Gastroesophageal sphincter (tissue), 4 donors: Measurements from ENCODE around the gene MAP2K1. TPM values are rescaled to one million over a fixed set of nuclear protein-coding genes. Genes with fewer than 3 reads are reported as not detected.

Experiments
- ATAC-seq: fragments of 150-250 bp; one replicate; pipeline ENCODE4 v1.9.1; 2016; ENCODE audit warnings: mild to moderate bottlenecking, moderate library complexity
- H3K27ac ChIP-seq, 4 donors: fragments of 200-600 bp; sonication (generic) in 3 of 4; 1 replicate in 3 of 4; 2 replicates in 1 of 4; pipeline ENCODE4 v1.5.1; 2016 to 2019
- H3K27me3 ChIP-seq: fragments of 200-600 bp; sonication (generic); one replicate; pipeline ENCODE4 v1.5.1; 2019
- H3K36me3 ChIP-seq, 2 donors: fragments of 200-600 bp; sonication (generic); one replicate each; pipeline ENCODE4 v1.5.1; 2019; ENCODE audit warnings: control low read depth in 1 of 2
- H3K4me1 ChIP-seq, 3 donors: fragments of 200-600 bp; sonication (generic); 1 replicate in 2 of 3; 2 replicates in 1 of 3; pipeline ENCODE4 v1.5.1; 2016 to 2019; ENCODE audit warnings: control low read depth in 2 of 3
- H3K4me3 ChIP-seq, 2 donors: fragments of 200-600 bp; sonication (generic); one replicate each; pipeline ENCODE4 v1.5.1; 2019; ENCODE audit warnings: mild to moderate bottlenecking in 1 of 2, moderate library complexity in 1 of 2
- H3K9me3 ChIP-seq, 3 donors: fragments of 200-600 bp; sonication (generic); one replicate each; pipeline ENCODE4 v1.5.1; 2017 to 2019; ENCODE audit warnings: control low read depth in 2 of 3
- EP300 ChIP-seq: sonication (generic); formaldehyde crosslinking; IDR thresholded peaks from one replicate; pipeline ENCODE4 v1.6.1; 2017; ENCODE audit warnings: antibody characterized with exemption, mild to moderate bottlenecking
- POLR2A ChIP-seq, 2 donors: fragments of 450-650 bp; IDR thresholded peaks; one replicate each; pipeline ENCODE4 v1.6.1; 2017; ENCODE audit warnings: antibody characterized with exemption in 2 of 2, mild to moderate bottlenecking in 2 of 2, moderate library complexity in 1 of 2
- POLR2AphosphoS5 ChIP-seq: sonication (generic); formaldehyde crosslinking; IDR thresholded peaks from one replicate; pipeline ENCODE4 v1.6.1; 2017; ENCODE audit warnings: antibody characterized with exemption
- WGBS, 2 donors: methylation state at CpG; one replicate each; pipeline ENCODE4 v1.1.5; 2018; ENCODE audit warnings: low coverage in 1 of 2; 5-methylcytosine and 5-hydroxymethylcytosine counted together
- total RNA-seq, 4 donors: library from RNA; depleted of rRNA; stranded (reverse); fragments of >200 nt; gene quantifications; one replicate each; pipeline ENCODE4 v1.1.0, GENCODE V29; 2016
- TF ChIP-seq, protein P1 (sequence below), 4 experiments: fragments of 200-600 bp in 2 of 4; fragments of 450-650 bp in 2 of 4; sonication (generic) in 1 of 4; IDR thresholded peaks; one replicate each; pipeline ENCODE4 v1.5.1; 2017 to 2019; ENCODE audit warnings: antibody characterized with exemption in 4 of 4, mild to moderate bottlenecking in 2 of 4, moderate library complexity in 2 of 4

MAP2K1 gene
- total RNA-seq, 4 donors from 2014 or later: 27.7 to 47.1 (median 39.6) TPM

DNA sequence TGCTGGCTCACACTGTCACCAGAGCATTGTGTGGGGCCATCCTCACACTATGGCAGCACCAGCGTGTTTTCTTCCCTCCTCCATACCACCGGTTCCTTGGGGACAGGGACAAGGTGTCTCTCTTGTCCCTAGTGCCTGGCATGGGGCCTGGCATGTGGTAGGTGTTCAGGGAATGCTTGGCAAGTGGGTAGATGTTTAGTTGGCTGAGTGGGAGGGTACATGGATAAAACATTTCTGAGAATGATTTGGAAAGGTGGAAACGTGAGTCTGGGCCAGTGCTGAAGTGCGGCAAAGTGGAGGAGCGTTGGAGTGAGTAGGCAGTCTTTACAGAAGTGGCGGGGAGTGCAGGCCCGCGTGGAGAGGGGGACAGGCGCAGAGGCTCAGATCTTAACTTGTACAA, 95.8 kb downstream of the MAP2K1 start:
- H3K4me1 ChIP-seq: no peaks in the 10 kb centered on the region
- ATAC-seq: no peak
- H3K27ac ChIP-seq: no peak overlapping the region

DNA sequence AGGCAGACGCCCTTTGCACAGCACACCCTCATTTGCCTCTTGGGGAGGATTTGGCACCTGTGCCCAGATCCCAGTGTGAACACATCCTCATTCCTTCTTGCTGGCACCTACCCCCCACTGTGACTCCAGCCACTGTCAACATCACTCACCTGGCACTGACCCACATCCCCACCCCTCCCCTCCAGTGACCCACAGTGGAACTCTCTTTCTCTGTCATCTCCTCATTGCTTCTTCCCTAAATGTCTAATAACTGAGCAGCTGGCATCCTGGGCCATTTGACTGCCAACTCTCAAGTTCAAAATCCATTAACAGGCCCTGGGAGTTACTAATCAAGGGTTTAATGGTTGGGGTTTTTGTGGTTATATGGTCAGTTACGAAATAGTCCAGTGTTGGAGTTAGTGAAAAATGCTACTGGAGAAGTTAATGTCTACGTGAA, 96.4 kb downstream of the MAP2K1 start:
- WGBS, 2 donors: 72 to 87% methylated on average over 3 of the region's 3 CpGs
- no peak overlapping the region for H3K4me3 ChIP-seq
- no peaks in the 10 kb centered on the region for H3K4me1 ChIP-seq
- no peak overlapping the region for H3K27ac ChIP-seq
- peak; percentile 25 for ATAC-seq
- H3K9me3 ChIP-seq: no peaks in the 10 kb centered on the region
- no peaks in the 10 kb centered on the region for H3K27me3 ChIP-seq
- peaks cover 0 to 62% of the 10 kb centered on the region in 2 donors for H3K36me3 ChIP-seq
- TF ChIP-seq EP300: no peak
- TF ChIP-seq POLR2AphosphoS5: no peak
- no peak for TF ChIP-seq POLR2A (IDR thresholded peaks at IDR 0.05)
- TF ChIP-seq, protein P1, sequence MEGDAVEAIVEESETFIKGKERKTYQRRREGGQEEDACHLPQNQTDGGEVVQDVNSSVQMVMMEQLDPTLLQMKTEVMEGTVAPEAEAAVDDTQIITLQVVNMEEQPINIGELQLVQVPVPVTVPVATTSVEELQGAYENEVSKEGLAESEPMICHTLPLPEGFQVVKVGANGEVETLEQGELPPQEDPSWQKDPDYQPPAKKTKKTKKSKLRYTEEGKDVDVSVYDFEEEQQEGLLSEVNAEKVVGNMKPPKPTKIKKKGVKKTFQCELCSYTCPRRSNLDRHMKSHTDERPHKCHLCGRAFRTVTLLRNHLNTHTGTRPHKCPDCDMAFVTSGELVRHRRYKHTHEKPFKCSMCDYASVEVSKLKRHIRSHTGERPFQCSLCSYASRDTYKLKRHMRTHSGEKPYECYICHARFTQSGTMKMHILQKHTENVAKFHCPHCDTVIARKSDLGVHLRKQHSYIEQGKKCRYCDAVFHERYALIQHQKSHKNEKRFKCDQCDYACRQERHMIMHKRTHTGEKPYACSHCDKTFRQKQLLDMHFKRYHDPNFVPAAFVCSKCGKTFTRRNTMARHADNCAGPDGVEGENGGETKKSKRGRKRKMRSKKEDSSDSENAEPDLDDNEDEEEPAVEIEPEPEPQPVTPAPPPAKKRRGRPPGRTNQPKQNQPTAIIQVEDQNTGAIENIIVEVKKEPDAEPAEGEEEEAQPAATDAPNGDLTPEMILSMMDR (IDR thresholded peaks at IDR 0.05): no peak

More for the DNA sequence above, 95.8 kb downstream of the MAP2K1 start:
- TF ChIP-seq, protein P1 (IDR thresholded peaks at IDR 0.05): no peak
- TF ChIP-seq POLR2AphosphoS5: no peak
- TF ChIP-seq POLR2A (IDR thresholded peaks at IDR 0.05): no peak
- no peak for TF ChIP-seq EP300
- H3K27me3 ChIP-seq: no peaks in the 10 kb centered on the region
- H3K9me3 ChIP-seq: no peaks in the 10 kb centered on the region
- WGBS, 2 donors: 84 to 97% methylated on average over 5 to 8 of the region's 9 CpGs
- peaks cover 0 to 56% of the 10 kb centered on the region in 2 donors for H3K36me3 ChIP-seq
- no peak overlapping the region for H3K4me3 ChIP-seq

DNA sequence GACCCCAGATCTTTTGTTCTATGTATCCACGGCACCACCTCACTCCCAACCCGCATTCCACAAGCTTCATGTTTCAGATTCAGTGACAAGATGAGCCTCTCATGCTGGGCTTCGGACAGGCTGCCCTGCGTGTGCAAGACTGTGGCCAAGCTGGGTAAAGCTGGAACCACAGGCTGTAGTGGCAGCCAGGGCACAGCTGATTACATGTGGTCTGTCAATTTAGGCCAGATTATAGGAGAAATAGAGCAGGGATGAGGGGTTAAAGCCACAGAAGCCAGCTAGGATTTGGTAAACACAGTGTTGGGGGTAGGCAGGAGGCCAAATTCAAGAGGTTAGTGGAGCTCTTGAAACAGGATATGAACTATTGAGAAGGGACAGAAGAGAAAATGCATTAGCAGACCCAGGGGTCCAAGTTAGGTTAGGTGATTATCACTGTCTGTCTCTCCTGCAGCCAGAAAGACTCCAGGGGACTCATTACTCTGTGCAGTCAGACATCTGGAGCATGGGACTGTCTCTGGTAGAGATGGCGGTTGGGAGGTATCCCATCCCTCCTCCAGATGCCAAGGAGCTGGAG, 97.9 kb downstream of the MAP2K1 start:
- H3K27me3 ChIP-seq: no peaks in the 10 kb centered on the region
- no peaks in the 10 kb centered on the region for H3K4me1 ChIP-seq
- TF ChIP-seq, protein P1 (IDR thresholded peaks at IDR 0.05): no peak
- TF ChIP-seq POLR2AphosphoS5 (no peak), POLR2A (IDR thresholded peaks at IDR 0.05) (no peak), EP300 (no peak)
- peaks cover 0 to 76% of the 10 kb centered on the region in 2 donors for H3K36me3 ChIP-seq
- no peak for ATAC-seq
- WGBS, 2 donors: 100% methylated on average over 2 of the region's 5 CpGs; no CpG with 5 or more reads in 1 of the 2 donors
- no peak overlapping the region for H3K27ac ChIP-seq
- no peaks in the 10 kb centered on the region for H3K9me3 ChIP-seq
- H3K4me3 ChIP-seq: no peak overlapping the region

DNA sequence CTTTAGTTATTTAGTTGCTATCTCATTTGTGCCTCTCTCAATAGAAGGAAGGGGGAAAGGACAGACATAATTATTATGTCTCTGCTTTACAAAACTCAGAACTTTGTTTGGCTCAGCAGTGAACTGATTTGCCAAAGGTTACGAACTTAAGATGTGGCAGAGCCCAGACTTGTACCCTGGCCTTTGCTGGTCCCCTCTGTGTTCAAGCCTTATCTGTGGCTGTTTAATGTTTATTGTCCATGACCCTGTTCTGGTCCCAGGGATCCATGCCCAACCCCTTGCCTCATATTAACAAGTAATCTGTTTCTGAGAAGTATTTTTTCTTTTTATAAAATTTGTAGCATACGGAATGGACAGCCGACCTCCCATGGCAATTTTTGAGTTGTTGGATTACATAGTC, 100.2 kb downstream of the MAP2K1 start:
- Histone ChIP-seq H3K27me3 (no peaks in the 10 kb centered on the region), H3K36me3 (peaks cover 0 to 88% of the 10 kb centered on the region in 2 donors), H3K4me3 (no peak overlapping the region), H3K9me3 (no peaks in the 10 kb centered on the region), H3K4me1 (no peaks in the 10 kb centered on the region), H3K27ac (no peak overlapping the region)
- no peak for ATAC-seq
- 92 to 100% methylated on average over 1 to 2 of the region's 3 CpGs for WGBS, 2 donors
- TF ChIP-seq POLR2A (IDR thresholded peaks at IDR 0.05) (no peak), POLR2AphosphoS5 (no peak), EP300 (no peak)
- TF ChIP-seq, protein P1 (IDR thresholded peaks at IDR 0.05): no peak

DNA sequence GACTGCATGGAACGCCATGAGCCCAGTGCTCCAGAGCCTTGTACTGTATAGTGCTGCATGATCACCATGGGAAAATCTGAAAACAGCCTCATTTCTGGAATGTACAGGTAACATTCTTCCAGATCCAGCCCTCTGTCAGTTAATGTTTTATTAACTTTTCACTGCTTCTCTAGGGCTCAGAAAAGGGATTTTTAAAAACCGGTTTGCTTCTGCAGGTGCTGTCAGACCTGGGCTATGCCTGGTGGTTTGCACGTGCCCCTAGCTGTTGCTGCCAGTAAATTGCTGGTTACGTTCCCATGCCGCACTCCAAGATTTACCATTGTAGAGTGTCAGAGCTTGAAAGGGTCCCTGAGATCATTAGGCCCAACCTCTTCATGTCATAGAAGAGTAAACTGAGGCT, 101.8 kb downstream of the MAP2K1 start:
- ATAC-seq: no peak
- H3K9me3 ChIP-seq: no peaks in the 10 kb centered on the region
- H3K36me3 ChIP-seq: peaks cover 0 to 90% of the 10 kb centered on the region in 2 donors
- no peak overlapping the region for H3K4me3 ChIP-seq
- H3K27ac ChIP-seq: no peak overlapping the region
- no peaks in the 10 kb centered on the region for H3K4me1 ChIP-seq
- H3K27me3 ChIP-seq: no peaks in the 10 kb centered on the region
- no peak for TF ChIP-seq POLR2AphosphoS5
- TF ChIP-seq, protein P1 (IDR thresholded peaks at IDR 0.05): no peak
- no peak for TF ChIP-seq EP300
- TF ChIP-seq POLR2A (IDR thresholded peaks at IDR 0.05): no peak
- 77 to 100% methylated on average over 2 to 4 of the region's 5 CpGs for WGBS, 2 donors
